HG02870 (cell line): ENCODE results near the gene TRMO.

Experiments used
- ATAC-seq: cut with Tn5 transposase; IDR thresholded peaks from one replicate; pipeline ENCODE4 v1.9.1; 2021; ENCODE audit warnings: mild to moderate bottlenecking, moderate library complexity; ENCODE audit not compliant: unreplicated experiment

Gene TRMO

GRCh38 chr9:97940233-97940632 lies 17.9 kb upstream of the TRMO start:
- ATAC-seq = no peak

GRCh38 chr9:97938081-97938644 lies 15.9 kb upstream of the TRMO start, which contains the start of gene HEMGN:
TSS of gene HEMGN (minus strand) at chr9:97938172. CDS start at chr9:97938136, 36 bp downstream.
- no peak for ATAC-seq

- ATAC-seq = no peak
Measured at GRCh38 chr9:97936998-97937397, 14.7 kb upstream of the TRMO start.

- no peak for ATAC-seq
Measured at GRCh38 chr9:97935276-97935675, 13.0 kb upstream of the TRMO start.

GRCh38 chr9:97934321-97935115 lies 12.2 kb upstream of the TRMO start:
- ATAC-seq = no peak

GRCh38 chr9:97933297-97933998 lies 11.1 kb upstream of the TRMO start:
- no peak for ATAC-seq

- no peak for ATAC-seq
Measured at GRCh38 chr9:97930972-97931371, 8.7 kb upstream of the TRMO start.

- ATAC-seq = no peak
Measured at GRCh38 chr9:97928986-97929604, 6.8 kb upstream of the TRMO start.

GRCh38 chr9:97925497-97926334 lies 3.4 kb upstream of the TRMO start:
- ATAC-seq = no peak

GRCh38 chr9:97924386-97924785 lies 2.1 kb upstream of the TRMO start:
- ATAC-seq = no peak

GRCh38 chr9:97923529-97924108 lies 1.3 kb upstream of the TRMO start:
- no peak for ATAC-seq

GRCh38 chr9:97919217-97919813 lies 3.0 kb downstream of the TRMO start:
- ATAC-seq = no peak

GRCh38 chr9:97918611-97919010 lies 3.7 kb downstream of the TRMO start:
- ATAC-seq = no peak

GRCh38 chr9:97911970-97912369 lies 10.3 kb downstream of the TRMO start:
- ATAC-seq = no peak

- no peak for ATAC-seq
Measured at GRCh38 chr9:97911528-97911927, 10.8 kb downstream of the TRMO start.

GRCh38 chr9:97910357-97910756 lies 11.9 kb downstream of the TRMO start:
- no peak for ATAC-seq

GRCh38 chr9:97908705-97909104 lies 13.6 kb downstream of the TRMO start:
- ATAC-seq = no peak

- ATAC-seq = no peak
Measured at GRCh38 chr9:97907632-97908031, 14.7 kb downstream of the TRMO start.

- no peak for ATAC-seq
Measured at GRCh38 chr9:97907046-97907445, 15.3 kb downstream of the TRMO start.
